ENCODE results near the gene HSD3B2.

Gene HSD3B2

GRCh38 chr1:119380304-119380703, 34.6 kb upstream of the HSD3B2 start:
- H3K4me3 ChIP-seq (replicated peaks; ENCODE audit: low read depth, low read length): no peak overlapping the region
- no peak for DNase-seq (ENCODE audit: extremely low read depth, low read depth)
- TF ChIP-seq CTCF (IDR thresholded peaks at IDR 0.05; ENCODE audit: low read depth, low read length, missing control alignments): no peak

GRCh38 chr1:119380983-119381662, 33.8 kb upstream of the HSD3B2 start:
- TF ChIP-seq CTCF (IDR thresholded peaks at IDR 0.05; ENCODE audit: low read depth, low read length, missing control alignments): no peak
- H3K4me3 ChIP-seq (replicated peaks; ENCODE audit: low read depth, low read length): no peak overlapping the region
- DNase-seq (ENCODE audit: extremely low read depth, low read depth): no peak

GRCh38 chr1:119384591-119384990, 30.4 kb upstream of the HSD3B2 start:
- DNase-seq (ENCODE audit: extremely low read depth, low read depth): no peak
- no peak for TF ChIP-seq CTCF (IDR thresholded peaks at IDR 0.05; ENCODE audit: low read depth, low read length, missing control alignments)
- no peak overlapping the region for H3K4me3 ChIP-seq (replicated peaks; ENCODE audit: low read depth, low read length)

DNA sequence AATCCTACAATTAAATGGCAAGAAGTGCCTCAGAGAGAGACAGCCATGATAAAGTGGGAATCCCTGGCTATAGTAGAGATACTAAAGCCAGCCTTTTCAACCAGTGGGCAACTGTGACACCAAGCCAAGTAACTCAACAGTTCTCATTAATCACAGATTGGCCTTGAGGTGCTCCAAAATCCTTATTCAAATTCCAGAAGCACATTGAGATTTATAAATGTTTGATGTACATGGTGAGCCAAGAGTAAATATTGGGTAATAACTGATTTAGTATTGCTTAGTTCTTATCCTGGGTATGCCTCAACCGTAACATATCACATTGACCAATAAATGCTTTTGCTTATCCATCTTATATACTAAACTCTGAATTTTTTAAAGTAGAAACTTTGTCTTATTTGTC, 29.3 kb upstream of the HSD3B2 start:
- no peak overlapping the region for H3K4me3 ChIP-seq (replicated peaks; ENCODE audit: low read depth, low read length)
- no peak for DNase-seq (ENCODE audit: extremely low read depth, low read depth)
- TF ChIP-seq CTCF (IDR thresholded peaks at IDR 0.05; ENCODE audit: low read depth, low read length, missing control alignments): no peak

DNA sequence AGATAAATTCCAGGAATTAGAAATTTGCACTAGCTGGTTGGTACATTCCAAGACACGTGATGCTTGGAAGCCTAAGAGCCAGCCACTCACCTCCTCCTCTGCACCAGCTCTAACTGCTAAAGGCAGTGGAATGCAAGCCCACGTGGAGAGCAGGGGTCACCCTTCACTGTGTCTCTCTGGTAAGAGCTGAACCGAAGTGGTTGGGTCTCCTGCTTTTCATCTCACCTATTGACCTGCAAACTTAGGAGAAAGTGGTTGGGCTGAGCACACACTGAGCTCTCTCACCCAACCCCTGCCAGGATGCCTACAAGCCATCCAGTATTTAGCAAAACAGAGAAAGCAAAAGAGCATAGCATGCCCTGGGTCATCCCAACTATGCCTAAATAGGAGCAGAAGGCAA, 27.1 kb upstream of the HSD3B2 start:
- H3K4me3 ChIP-seq (replicated peaks; ENCODE audit: low read depth, low read length): no peak overlapping the region
- DNase-seq (ENCODE audit: extremely low read depth, low read depth): no peak
- no peak for TF ChIP-seq CTCF (IDR thresholded peaks at IDR 0.05; ENCODE audit: low read depth, low read length, missing control alignments)

DNA sequence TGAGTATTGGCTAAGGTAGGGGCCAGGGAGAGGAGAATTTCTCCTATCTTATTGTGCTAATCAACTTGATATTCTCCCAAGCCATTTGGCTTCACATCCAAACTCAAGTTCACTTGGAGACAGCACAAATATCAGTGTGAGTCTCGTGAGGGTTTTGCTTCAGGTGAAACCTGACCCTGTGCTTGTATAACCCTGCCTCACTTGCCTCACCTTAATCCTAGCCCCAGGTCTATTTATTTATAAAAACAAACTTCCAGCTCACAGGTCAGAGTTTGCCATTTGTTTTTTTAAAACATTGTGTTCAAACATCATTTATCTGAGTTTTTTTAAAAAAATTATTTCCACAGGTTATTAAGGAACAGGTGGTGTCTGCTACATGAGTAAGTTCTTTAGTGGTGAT, 26.5 kb upstream of the HSD3B2 start:
- H3K4me3 ChIP-seq (replicated peaks; ENCODE audit: low read depth, low read length): no peak overlapping the region
- TF ChIP-seq CTCF (IDR thresholded peaks at IDR 0.05; ENCODE audit: low read depth, low read length, missing control alignments): no peak
- DNase-seq (ENCODE audit: extremely low read depth, low read depth): no peak

- no peak overlapping the region for H3K4me3 ChIP-seq (replicated peaks; ENCODE audit: low read depth, low read length)
- DNase-seq (ENCODE audit: extremely low read depth, low read depth): no peak
- no peak for TF ChIP-seq CTCF (IDR thresholded peaks at IDR 0.05; ENCODE audit: low read depth, low read length, missing control alignments)
Observed at GRCh38 chr1:119390526-119390925, 24.4 kb upstream of the HSD3B2 start.

Measured in HFF-Myc (cell line).